Measurements from ENCODE around the gene BTBD16.

The BTBD16 gene

DNA sequence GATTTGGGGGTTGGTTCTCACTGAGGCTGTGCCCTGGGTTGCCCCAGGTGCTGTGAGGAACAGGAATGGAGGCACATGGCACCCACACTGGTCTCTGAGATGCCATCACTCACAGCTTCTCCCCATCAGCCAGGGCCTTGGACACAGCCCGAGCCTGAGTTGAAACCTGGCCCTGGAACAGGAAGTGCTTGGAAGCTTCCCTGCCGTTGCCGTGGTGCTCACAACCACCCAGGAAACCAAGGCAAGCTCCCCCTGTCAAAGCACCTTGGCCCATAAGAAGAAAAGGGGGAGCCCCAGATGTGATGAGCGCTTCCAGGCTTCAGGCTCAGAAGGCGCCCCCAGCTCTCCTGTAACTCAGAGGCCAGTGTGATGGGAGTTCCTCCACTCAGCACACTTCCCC is at the start of gene BTBD16:
TSS of gene BTBD16 (plus strand) at position 221 of the 400 bp plus-strand sequence. CDS start 3,786 bp downstream, outside the sequence.
- DNase-seq, result no peak

DNA sequence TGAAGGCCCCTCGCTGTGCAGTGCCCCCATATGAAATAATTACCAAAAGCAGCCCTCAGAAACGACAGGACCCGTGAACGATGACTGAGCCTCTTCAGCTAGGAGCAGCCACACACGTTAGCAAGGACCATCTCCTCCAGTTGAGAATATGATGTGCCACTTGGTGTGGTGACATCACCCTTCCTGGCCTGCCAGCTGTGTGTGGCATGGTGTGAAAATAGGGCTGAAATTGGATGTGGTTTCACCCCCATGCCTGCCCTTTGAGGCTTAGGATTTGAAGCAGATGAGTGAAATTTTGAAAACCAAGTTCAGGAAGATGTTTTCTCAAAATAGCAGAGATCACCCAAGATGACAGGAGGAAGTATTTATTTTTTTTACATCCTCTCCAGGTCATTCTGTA is 49.1 kb upstream of the BTBD16 start:
- DNase-seq, result no peak

- no peak for DNase-seq
Observed at GRCh38 chr10:122222638-122223037, 48.5 kb upstream of the BTBD16 start.

- no peak for DNase-seq
Observed at GRCh38 chr10:122224159-122224558, 46.9 kb upstream of the BTBD16 start.

- peak; percentile 18 for DNase-seq
Observed at GRCh38 chr10:122225330-122225729, 45.8 kb upstream of the BTBD16 start.

DNA sequence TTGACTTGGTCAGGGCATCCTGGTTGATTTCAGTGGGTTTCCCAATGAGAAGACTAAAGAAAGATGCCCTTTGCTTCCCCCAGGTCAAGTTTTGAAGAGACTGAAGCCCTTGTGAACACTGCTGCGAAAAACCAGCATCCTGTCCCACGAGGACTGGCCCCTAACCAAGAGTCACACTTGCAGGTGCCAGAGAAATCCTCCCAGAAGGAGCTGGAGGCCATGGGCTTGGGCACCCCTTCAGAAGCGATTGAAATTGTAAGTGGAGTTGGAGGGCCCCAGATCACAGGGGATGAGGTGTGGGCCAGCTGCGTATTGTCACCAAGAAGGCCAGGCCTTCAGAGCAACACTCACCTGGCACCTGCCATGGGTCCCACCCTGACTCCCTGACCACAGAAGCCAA is 43.3 kb upstream of the BTBD16 start:
- no peak for DNase-seq

DNA sequence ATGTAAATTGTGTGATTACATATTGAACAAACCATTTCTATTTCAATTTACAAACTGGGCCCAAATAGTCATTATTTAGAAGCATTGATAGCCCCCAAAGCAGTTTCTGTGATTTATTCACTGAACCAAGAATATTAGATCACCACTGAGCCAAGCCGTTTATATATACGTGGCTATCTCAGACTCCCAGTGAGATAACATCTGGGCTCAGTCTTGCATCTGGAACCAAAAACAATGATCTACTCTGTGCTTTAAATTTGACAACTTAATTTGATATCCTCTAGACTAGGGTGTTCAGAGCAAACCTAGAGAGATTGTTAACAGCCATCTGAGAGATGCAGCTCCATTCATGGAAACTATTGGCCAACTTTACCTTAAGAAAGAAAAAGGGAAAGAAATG is 41.4 kb upstream of the BTBD16 start:
- no peak for DNase-seq

- DNase-seq, result no peak
Observed at GRCh38 chr10:122230222-122230621, 40.9 kb upstream of the BTBD16 start.

DNA sequence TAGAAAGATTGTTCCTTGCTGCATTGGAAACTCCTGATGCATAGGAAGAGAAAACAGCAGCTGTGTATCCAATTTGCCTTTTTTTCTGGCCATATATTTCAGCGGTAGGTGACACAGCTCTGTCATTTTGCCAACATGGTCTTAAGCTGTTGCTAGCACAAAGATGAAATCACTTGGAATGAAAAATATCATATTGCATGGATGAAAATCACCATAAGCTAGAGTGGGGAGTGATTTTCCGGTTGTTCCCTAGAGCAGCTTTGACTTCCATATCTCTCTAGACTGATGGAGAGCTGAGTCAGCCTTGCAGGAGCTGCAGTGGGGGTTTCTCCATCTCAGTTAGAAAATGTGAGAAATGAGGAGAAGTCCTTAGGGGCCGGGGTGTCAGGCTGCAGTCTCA is 38.3 kb upstream of the BTBD16 start:
- DNase-seq, result no peak

DNA sequence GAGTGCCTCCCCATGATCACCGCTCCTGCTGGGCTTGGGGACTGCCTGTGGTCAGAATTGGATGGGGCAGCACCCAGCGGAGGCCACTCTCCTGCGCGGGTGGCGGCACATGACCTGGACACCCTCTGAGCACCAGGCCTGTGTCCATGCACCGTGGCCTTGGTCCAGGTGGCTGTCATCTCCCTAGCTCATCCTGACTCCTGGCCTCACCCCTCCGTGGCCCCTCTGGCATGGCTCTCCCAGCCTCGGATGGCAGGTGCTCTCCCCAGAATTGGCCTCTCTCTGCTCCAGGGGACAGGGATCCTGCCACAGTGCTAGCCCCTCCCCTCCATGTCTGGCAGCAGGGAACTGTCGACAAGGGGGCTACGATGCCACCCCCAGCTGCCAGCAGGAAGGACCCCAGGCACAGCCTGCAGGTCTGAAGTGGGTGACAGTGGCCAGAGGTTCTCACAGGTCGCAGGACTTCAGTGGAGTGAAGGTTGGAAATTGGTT is 37.2 kb upstream of the BTBD16 start:
- no peak for DNase-seq

GRCh38 chr10:122234416-122234815 is 36.7 kb upstream of the BTBD16 start:
- DNase-seq, result no peak

GRCh38 chr10:122236690-122237306 is 34.3 kb upstream of the BTBD16 start:
- no peak for DNase-seq

- DNase-seq, result no peak
Observed at GRCh38 chr10:122237331-122237990, 33.6 kb upstream of the BTBD16 start.

GRCh38 chr10:122239578-122240257 is 31.4 kb upstream of the BTBD16 start:
- DNase-seq, result peak; percentile 2

GRCh38 chr10:122240401-122240800 is 30.7 kb upstream of the BTBD16 start:
- DNase-seq, result no peak

DNA sequence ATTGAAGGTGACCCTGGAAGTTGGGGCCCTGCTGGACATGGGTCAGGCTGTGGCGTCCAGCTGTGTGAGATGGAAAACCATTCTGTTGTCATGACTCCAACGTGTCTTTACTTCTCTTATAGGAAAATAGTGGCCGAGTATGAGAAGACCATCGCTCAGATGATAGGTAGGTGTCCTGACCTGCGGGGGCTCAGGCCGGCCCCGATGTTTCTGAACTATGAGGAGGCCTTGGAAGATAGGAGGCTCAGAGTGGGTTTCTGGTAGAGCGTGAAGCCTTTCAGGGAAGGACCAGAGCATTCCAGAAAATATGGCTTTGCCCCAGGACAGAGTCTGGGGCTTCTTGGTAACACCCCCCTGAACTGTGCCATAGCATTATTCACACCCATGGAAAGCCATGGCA is 29.3 kb upstream of the BTBD16 start:
- DNase-seq, result no peak

GRCh38 chr10:122243550-122243949 is 27.5 kb upstream of the BTBD16 start:
- no peak for DNase-seq

DNA sequence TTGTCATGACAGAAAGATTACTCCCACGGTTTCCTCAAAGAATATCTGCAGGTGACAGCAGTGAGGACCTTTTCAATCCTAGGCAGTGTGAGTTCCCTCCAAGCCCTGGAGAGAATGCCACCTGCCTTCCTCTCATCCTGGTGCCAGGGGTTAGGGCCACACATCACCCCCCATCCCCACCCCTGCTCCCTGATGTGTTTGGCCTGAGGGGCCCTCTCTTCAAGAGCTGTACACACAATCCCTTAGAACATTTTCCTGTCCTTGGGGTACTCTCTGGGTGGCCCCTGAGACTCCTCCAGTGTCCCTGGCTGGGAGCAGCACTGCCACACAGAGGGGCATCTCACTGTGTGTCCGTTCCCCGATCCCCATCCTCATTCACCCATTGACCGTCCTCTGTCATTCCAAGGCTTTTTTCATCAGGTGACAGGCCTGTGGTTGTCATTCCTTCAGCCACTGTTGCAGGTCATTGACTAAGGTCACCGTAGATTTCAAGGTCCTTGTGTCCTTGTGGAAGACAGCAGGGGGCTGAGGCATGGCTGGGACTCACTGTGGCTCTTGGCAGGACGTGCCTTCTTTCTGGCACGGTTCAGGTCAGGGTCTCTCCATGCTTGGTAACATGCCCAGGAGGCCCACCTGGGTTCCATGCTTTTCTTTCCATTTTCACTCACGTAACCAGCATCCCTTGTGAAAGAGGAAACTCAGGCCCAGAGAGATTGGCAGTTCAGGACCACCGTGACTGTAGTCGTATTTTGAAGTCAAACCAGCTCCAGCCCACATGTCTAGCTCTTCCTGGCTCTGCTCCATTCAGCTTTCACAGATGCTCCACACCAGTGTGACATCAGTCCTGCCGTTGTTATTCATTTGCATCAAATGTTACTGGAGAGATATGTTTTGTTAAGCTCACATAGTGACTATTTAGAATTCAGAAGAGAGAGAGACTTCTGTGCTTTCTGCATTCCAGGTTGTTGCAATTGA is 26.8 kb upstream of the BTBD16 start:
- DNase-seq, result no peak

DNA sequence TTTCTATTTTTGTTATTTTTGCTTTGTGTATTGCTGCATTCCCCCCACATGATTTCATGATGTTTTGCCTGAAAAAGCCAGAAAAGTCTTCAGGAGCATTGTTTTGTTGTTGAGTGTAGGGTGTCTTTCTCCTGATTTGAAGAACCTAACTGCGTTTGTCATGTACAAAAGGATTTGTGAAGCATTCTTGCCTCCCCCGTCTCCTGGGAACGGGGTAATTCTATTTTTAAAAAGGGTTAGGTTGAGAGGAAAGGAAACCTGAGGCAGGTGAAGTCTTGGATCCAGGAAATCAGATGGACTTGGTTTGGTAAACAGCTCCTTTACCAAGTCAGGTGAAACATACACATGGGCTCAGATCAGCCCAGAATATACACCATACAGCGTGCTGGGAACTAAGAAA is 26.0 kb upstream of the BTBD16 start:
- DNase-seq, result no peak

DNA sequence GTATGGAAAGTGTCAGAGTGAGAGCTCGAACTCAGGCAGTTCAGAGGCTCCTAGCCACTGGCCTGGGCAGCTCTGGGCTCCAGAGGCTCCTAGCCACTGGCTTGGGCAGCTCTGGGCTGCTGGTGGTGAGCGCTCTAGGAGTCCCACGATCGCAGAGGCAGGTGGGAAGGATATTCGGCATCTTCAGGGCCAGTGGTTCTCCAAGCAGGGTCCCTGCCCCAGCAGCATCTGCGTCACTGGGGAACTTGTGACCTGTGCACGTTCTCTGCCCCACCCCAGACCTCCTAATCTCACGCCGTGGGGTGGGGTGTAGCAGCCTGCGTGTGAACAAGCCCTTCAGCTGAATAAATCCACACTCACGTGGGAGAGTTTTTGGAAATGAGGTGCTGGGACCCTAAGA is 25.2 kb upstream of the BTBD16 start:
- no peak for DNase-seq

DNA sequence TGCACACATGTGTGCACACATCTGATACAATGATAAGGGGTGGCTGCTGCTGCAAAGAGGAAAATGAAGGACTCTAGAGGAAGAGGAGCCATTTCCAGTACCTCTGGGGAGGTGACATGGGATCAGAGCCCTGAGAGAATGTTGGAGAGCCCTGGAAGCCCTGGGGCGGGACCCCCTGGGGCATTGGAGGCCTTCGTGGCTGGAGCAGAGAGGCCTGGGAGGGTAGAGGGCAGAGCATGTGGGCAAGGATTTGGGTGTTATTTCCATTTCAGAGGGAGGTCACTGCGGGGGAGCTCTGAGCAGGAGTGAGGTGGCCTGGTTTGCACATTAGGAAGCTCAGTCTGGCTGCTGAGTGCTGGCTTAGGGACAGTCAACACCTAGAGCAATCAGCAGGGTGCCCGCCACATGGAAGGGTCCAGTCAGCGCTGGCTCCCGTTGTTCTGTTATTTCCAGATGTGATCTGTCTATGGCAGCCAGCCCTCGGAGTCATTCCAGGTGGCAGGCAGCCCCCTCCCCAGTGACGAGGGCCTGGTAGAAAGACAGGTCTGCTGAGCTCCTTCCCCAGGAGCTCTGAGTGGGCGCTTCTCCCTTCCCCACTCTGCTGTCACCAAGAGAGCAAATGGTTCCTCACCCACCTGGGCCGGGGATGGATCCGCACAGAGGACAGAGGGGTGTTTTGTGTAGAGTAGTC is 24.1 kb upstream of the BTBD16 start:
- no peak for DNase-seq
